ENCODE data around the gene ATP1B4. TPM values are rescaled to one million over a fixed set of nuclear protein-coding genes. Genes with fewer than 3 reads are reported as not detected.

ATP1B4 gene
- total RNA-seq, 1 experiment from 2014 or later, result not detected

- DNase-seq, result no peak
- TF ChIP-seq CTCF (IDR thresholded peaks at IDR 0.05; ENCODE audit: unreplicated experiment), result no peak
- intact Hi-C loops (cut with micrococcal nuclease; ENCODE audit: unreplicated experiment), result no loop called here
- Mint-ChIP-seq H3K4me3 (ENCODE audit: low read depth, unreplicated experiment) (no peak overlapping the region), H3K4me1 (ENCODE audit: low read depth, unreplicated experiment) (peaks cover 10% of the 10 kb centered on the region), H3K27ac (ENCODE audit: unreplicated experiment) (no peak overlapping the region), H3K9me3 (ENCODE audit: low read depth, unreplicated experiment) (no peaks in the 10 kb centered on the region), H3K36me3 (ENCODE audit: insufficient read depth, unreplicated experiment) (peaks cover 4% of the 10 kb centered on the region), H3K27me3 (ENCODE audit: unreplicated experiment) (peaks cover 7% of the 10 kb centered on the region)
- no TSS peak for BruUV-seq (replicated peaks)
- CTCF ChIA-PET, result no interaction called here
Observed at GRCh38 chrX:120377179-120377578, 15.3 kb downstream of the ATP1B4 start.

- no peaks in the 10 kb centered on the region for H3K9me3 Mint-ChIP-seq (ENCODE audit: low read depth, unreplicated experiment)
- no peak for TF ChIP-seq CTCF (IDR thresholded peaks at IDR 0.05; ENCODE audit: unreplicated experiment)
- H3K36me3 Mint-ChIP-seq (ENCODE audit: insufficient read depth, unreplicated experiment), result peaks cover 4% of the 10 kb centered on the region
- no peak overlapping the region for H3K27ac Mint-ChIP-seq (ENCODE audit: unreplicated experiment)
- H3K4me1 Mint-ChIP-seq (ENCODE audit: low read depth, unreplicated experiment), result peaks cover 10% of the 10 kb centered on the region
- BruUV-seq (replicated peaks), result no TSS peak
- no peak for DNase-seq
- peaks cover 2% of the 10 kb centered on the region for H3K27me3 Mint-ChIP-seq (ENCODE audit: unreplicated experiment)
- H3K4me3 Mint-ChIP-seq (ENCODE audit: low read depth, unreplicated experiment), result no peak overlapping the region
- CTCF ChIA-PET, result no interaction called here
- intact Hi-C loops (cut with micrococcal nuclease; ENCODE audit: unreplicated experiment), result no loop called here
Observed at GRCh38 chrX:120377715-120378114, 15.8 kb downstream of the ATP1B4 start.

GRCh38 chrX:120378570-120378969 lies 16.7 kb downstream of the ATP1B4 start:
- Mint-ChIP-seq H3K4me1 (ENCODE audit: low read depth, unreplicated experiment) (peaks cover 10% of the 10 kb centered on the region), H3K27me3 (ENCODE audit: unreplicated experiment) (peaks cover 4% of the 10 kb centered on the region), H3K27ac (ENCODE audit: unreplicated experiment) (no peak overlapping the region), H3K4me3 (ENCODE audit: low read depth, unreplicated experiment) (no peak overlapping the region), H3K9me3 (ENCODE audit: low read depth, unreplicated experiment) (no peaks in the 10 kb centered on the region), H3K36me3 (ENCODE audit: insufficient read depth, unreplicated experiment) (peaks cover 4% of the 10 kb centered on the region)
- BruUV-seq (replicated peaks), result no TSS peak
- no peak for DNase-seq
- TF ChIP-seq CTCF (IDR thresholded peaks at IDR 0.05; ENCODE audit: unreplicated experiment), result no peak
- intact Hi-C loops (cut with micrococcal nuclease; ENCODE audit: unreplicated experiment), result no loop called here
- CTCF ChIA-PET, result no interaction called here

- BruUV-seq (replicated peaks), result no TSS peak
- Mint-ChIP-seq H3K4me3 (ENCODE audit: low read depth, unreplicated experiment) (no peak overlapping the region), H3K36me3 (ENCODE audit: insufficient read depth, unreplicated experiment) (peaks cover 4% of the 10 kb centered on the region), H3K4me1 (ENCODE audit: low read depth, unreplicated experiment) (peaks cover 10% of the 10 kb centered on the region), H3K9me3 (ENCODE audit: low read depth, unreplicated experiment) (no peaks in the 10 kb centered on the region), H3K27ac (ENCODE audit: unreplicated experiment) (no peak overlapping the region), H3K27me3 (ENCODE audit: unreplicated experiment) (peaks cover 9% of the 10 kb centered on the region)
- CTCF ChIA-PET, result interaction anchor here (1.3 to 2.0 kb wide), 3 partner anchors 64 to 106 kb away, joined by 4 to 8 read pairs (median 4); no protein-coding TSS in a partner anchor
- DNase-seq, result no peak
- intact Hi-C loops (cut with micrococcal nuclease; ENCODE audit: unreplicated experiment), result loop anchor here (1.0 to 2.0 kb wide), 2 partner anchors 73 to 95 kb away; no protein-coding TSS in a partner anchor
- TF ChIP-seq CTCF (IDR thresholded peaks at IDR 0.05; ENCODE audit: unreplicated experiment), result no peak
Observed at GRCh38 chrX:120379937-120380681, 18.2 kb downstream of the ATP1B4 start.

Measured in Calu3 (cell line).